Frontal cortex (tissue), 4 donors: Measurements from ENCODE around the gene GPR158. TPM values are rescaled to one million over a fixed set of nuclear protein-coding genes. Genes with fewer than 3 reads are reported as not detected.
A peak's percentile ranks its signal among the peaks of the same experiment; 100 is the strongest.

Experiments used
- DNase-seq, 2 donors: peaks; one replicate each; pipeline ENCODE4 v3.0.0; 2012; ENCODE audit warnings: low spot score in 2 of 2
- FAIRE-seq: peaks from 2 replicates; lab custom pipeline; 2012; peaks lifted over from hg19 to GRCh38; lab: Jason Lieb, UNC
- total RNA-seq: library from RNA; depleted of rRNA; stranded (reverse); fragments of >200 nt; gene quantifications from one replicate; pipeline ENCODE4 v1.2.3, GENCODE V29; 2014
- donor health status: control.
- donor health status: control.
- donor health status: control.

The GPR158 gene
- total RNA-seq, 1 donor from 2014 or later = 9.0 TPM

- FAIRE-seq (peak; percentile 66), DNase-seq (no peak)
These were observed 361.2 kb downstream of the GPR158 start for GRCh38 chr10:25536027-25536426.

DNA sequence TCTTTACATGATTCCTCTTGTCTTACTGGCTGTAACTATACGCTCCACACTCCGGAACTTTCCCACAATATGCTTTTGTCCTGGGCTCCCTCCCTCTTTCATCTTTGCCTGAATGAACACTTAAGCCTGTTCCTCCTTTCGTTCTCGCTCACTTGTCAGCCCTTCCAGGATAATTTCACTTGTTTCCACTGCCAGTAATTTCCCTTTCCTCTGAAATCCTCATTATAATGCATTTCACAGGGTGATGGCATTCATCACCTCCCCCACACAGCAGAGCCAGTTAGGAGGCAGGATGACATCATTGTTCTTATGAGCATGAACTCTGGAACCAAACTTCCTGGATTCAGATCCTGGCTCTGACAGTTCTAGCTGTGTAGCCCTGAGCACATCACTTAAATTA lies 372.6 kb downstream of the GPR158 start:
- DNase-seq (no peak), FAIRE-seq (no peak)

GRCh38 chr10:25552283-25552919 lies 377.6 kb downstream of the GPR158 start:
- DNase-seq = no peak
- no peak for FAIRE-seq

- DNase-seq = no peak
These were observed 381.1 kb downstream of the GPR158 start for GRCh38 chr10:25555865-25556264.

GRCh38 chr10:25556457-25556856 lies 381.7 kb downstream of the GPR158 start:
- DNase-seq (no peak), FAIRE-seq (no peak)

More at GRCh38 chr10:25555865-25556264, 381.1 kb downstream of the GPR158 start:
- no peak for FAIRE-seq

- DNase-seq (no peak), FAIRE-seq (no peak)
These were observed 382.3 kb downstream of the GPR158 start for GRCh38 chr10:25557136-25557535.

GRCh38 chr10:25561758-25562157 lies 387.0 kb downstream of the GPR158 start:
- FAIRE-seq (no peak), DNase-seq (no peak)

- no peak for FAIRE-seq
- DNase-seq = no peak
These were observed 387.7 kb downstream of the GPR158 start for GRCh38 chr10:25562547-25562946.

- no peak for DNase-seq
- FAIRE-seq = no peak
These were observed 389.6 kb downstream of the GPR158 start for GRCh38 chr10:25564351-25564750.

GRCh38 chr10:25565570-25565969 lies 390.8 kb downstream of the GPR158 start:
- DNase-seq = no peak

DNA sequence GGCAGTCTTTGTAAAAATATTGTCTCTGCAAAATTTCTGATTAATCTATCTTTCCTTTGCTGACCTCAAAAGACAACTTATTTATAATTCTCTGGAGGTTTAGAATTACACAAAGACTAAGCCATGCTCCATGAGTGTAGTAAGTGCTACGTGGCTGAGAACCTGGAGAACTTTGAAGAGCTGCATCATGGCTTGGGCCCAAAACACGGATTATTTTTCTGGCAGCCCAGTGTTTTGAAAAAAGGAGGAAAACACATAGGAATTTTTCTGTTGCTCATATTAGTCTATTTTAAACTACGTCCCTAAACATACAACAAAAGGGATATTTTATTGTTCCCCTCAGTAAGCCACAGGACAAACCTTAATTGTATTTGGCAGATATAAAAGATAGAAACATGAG lies 398.5 kb downstream of the GPR158 start:
- DNase-seq (no peak), FAIRE-seq (no peak)

More at GRCh38 chr10:25565570-25565969, 390.8 kb downstream of the GPR158 start:
- FAIRE-seq = no peak

- FAIRE-seq (no peak), DNase-seq (no peak)
These were observed 400.5 kb downstream of the GPR158 start for GRCh38 chr10:25575343-25575742.

GRCh38 chr10:25578061-25578460 lies 403.3 kb downstream of the GPR158 start:
- no peak for DNase-seq
- FAIRE-seq = no peak

- no peak for FAIRE-seq
These were observed 408.2 kb downstream of the GPR158 start for GRCh38 chr10:25582961-25583360.

GRCh38 chr10:25600651-25601050 lies 425.9 kb downstream of the GPR158 start:
- FAIRE-seq = no peak
- DNase-seq = no peak

More at GRCh38 chr10:25582961-25583360, 408.2 kb downstream of the GPR158 start:
- no peak for DNase-seq

DNA sequence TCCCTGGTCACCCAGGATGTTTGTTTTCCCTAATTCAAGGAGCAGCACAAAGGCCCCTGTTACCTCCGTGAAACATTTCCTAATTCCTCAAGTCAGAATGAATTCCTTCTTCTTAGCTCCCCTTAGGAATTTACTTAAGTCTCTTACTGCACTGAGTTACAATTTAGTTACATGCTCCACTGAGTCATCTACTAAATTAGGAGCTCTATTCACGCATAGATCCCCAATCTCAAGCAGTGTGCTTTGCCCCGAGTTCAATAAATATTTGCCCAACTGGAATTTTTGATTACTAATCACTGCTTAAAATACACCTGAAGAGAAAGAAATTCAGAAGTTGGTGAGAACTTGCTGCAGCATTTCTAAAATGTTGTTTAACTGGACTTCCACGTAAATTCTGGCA lies 429.8 kb downstream of the GPR158 start:
- FAIRE-seq (no peak), DNase-seq (no peak)

GRCh38 chr10:25614652-25615051 lies 439.9 kb downstream of the GPR158 start:
- FAIRE-seq (no peak), DNase-seq (no peak)

- no peak for DNase-seq
- no peak for FAIRE-seq
These were observed 441.1 kb downstream of the GPR158 start for GRCh38 chr10:25615926-25616325.

GRCh38 chr10:25616903-25617592 lies 442.2 kb downstream of the GPR158 start:
- FAIRE-seq = no peak
- DNase-seq = no peak

- FAIRE-seq (no peak), DNase-seq (no peak)
These were observed 452.8 kb downstream of the GPR158 start for GRCh38 chr10:25627606-25628005.

- no peak for FAIRE-seq
- DNase-seq = no peak
These were observed 454.5 kb downstream of the GPR158 start for GRCh38 chr10:25629333-25629732.

GRCh38 chr10:25631471-25631870 lies 456.7 kb downstream of the GPR158 start:
- no peak for FAIRE-seq
- DNase-seq = no peak
